ENCODE data around the gene GPR15LG.

DNA sequence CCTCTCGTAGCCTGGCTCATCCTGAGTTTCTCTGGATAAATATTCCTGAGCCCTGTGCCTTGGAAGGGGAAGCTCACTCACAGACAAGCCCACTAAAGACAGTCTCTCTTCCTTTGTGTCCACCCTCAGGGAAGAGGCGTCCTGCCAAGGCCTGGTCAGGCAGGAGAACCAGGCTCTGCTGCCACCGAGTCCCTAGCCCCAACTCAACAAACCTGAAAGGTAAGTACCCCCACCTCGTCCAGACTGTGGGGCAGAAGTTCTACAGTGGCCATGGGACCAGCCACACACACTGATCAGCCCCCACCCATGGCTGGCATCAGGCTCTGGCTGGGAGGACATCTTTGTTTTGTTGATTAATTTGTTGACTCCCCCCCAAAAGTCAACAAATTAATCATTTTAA is 2.8 kb downstream of the GPR15LG start:
- TF ChIP-seq, protein P1, sequence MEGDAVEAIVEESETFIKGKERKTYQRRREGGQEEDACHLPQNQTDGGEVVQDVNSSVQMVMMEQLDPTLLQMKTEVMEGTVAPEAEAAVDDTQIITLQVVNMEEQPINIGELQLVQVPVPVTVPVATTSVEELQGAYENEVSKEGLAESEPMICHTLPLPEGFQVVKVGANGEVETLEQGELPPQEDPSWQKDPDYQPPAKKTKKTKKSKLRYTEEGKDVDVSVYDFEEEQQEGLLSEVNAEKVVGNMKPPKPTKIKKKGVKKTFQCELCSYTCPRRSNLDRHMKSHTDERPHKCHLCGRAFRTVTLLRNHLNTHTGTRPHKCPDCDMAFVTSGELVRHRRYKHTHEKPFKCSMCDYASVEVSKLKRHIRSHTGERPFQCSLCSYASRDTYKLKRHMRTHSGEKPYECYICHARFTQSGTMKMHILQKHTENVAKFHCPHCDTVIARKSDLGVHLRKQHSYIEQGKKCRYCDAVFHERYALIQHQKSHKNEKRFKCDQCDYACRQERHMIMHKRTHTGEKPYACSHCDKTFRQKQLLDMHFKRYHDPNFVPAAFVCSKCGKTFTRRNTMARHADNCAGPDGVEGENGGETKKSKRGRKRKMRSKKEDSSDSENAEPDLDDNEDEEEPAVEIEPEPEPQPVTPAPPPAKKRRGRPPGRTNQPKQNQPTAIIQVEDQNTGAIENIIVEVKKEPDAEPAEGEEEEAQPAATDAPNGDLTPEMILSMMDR (IDR thresholded peaks at IDR 0.05), result no peak
- no peak for TF ChIP-seq POLR2A (IDR thresholded peaks at IDR 0.05)
